Measurements from ENCODE around the gene PRKCA.

DNA sequence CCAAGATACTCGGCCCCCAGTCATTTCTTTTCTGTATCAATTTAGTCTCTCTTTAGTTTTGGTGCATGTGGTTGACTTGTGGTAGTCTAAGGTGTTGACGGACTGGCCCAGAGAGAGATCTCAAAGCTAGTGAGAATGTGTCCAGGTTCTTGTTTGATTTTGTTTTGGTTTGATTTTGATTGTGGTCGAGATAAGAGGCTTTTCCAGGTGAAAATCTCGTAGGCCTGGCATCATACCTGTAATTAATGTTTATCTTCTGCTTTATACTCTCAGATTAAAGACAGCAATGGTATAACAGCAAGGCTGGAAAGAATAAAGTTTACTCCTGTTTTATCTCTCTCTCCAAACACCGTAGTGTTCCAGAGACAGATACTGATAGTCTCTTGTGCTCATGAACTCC is 360.1 kb downstream of the PRKCA start:
- TF ChIP-seq, protein P1, sequence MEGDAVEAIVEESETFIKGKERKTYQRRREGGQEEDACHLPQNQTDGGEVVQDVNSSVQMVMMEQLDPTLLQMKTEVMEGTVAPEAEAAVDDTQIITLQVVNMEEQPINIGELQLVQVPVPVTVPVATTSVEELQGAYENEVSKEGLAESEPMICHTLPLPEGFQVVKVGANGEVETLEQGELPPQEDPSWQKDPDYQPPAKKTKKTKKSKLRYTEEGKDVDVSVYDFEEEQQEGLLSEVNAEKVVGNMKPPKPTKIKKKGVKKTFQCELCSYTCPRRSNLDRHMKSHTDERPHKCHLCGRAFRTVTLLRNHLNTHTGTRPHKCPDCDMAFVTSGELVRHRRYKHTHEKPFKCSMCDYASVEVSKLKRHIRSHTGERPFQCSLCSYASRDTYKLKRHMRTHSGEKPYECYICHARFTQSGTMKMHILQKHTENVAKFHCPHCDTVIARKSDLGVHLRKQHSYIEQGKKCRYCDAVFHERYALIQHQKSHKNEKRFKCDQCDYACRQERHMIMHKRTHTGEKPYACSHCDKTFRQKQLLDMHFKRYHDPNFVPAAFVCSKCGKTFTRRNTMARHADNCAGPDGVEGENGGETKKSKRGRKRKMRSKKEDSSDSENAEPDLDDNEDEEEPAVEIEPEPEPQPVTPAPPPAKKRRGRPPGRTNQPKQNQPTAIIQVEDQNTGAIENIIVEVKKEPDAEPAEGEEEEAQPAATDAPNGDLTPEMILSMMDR (conservative IDR thresholded peaks at IDR 0.05; ENCODE audit: low read length) = no peak
- no peak for TF ChIP-seq EZH2phosphoT487 (IDR thresholded peaks at IDR 0.05; ENCODE audit: borderline replicate concordance)
